Thyroid gland (tissue), 4 donors: ENCODE results near the gene RAB6A. TPM values are rescaled to one million over a fixed set of nuclear protein-coding genes. Genes with fewer than 3 reads are reported as not detected.

Experiments
- DNase-seq, 2 donors: peaks; one replicate each; pipeline ENCODE4 v3.0.0-alpha.2; 2019
- H3K27ac ChIP-seq, 3 donors: fragments of 200-600 bp; sonication (generic); 1 replicate in 2 of 3; 2 replicates in 1 of 3; pipeline ENCODE4 v1.5.1; 2016 to 2019; ENCODE audit warnings: mild to moderate bottlenecking in 1 of 3, moderate library complexity in 1 of 3
- H3K27me3 ChIP-seq: fragments of 200-600 bp; sonication (generic); one replicate; pipeline ENCODE4 v1.5.1; 2019
- H3K36me3 ChIP-seq, 2 donors: fragments of 200-600 bp; sonication (generic); one replicate each; pipeline ENCODE4 v1.5.1; 2016 to 2019
- H3K4me1 ChIP-seq, 2 donors: fragments of 200-600 bp; sonication (generic); one replicate each; pipeline ENCODE4 v1.5.1; 2017 to 2019
- H3K4me3 ChIP-seq, 3 donors: fragments of 200-600 bp; sonication (generic); replicated peaks in 1 of 3; 1 replicate in 2 of 3; 2 replicates in 1 of 3; pipeline ENCODE4 v1.5.1; 2016; ENCODE audit warnings: mild to moderate bottlenecking in 1 of 3
- H3K9me3 ChIP-seq: fragments of 200-600 bp; sonication (generic); one replicate; pipeline ENCODE4 v1.5.1; 2017
- POLR2A ChIP-seq, 2 donors: fragments of 450-650 bp; IDR thresholded peaks; one replicate each; pipeline ENCODE4 v1.6.1; 2017; ENCODE audit warnings: antibody characterized with exemption in 2 of 2, mild to moderate bottlenecking in 2 of 2, moderate library complexity in 1 of 2
- WGBS, 2 donors: methylation state at CpG; one replicate each; pipeline ENCODE4 v1.1.5; 2017; 5-methylcytosine and 5-hydroxymethylcytosine counted together
- intact Hi-C: fragments of 100-400 bp; cut with DNase I; formaldehyde crosslinking; loops from one replicate; pipeline ENCODE4 v1.15.1; 2023
- total RNA-seq, 4 donors: library from RNA; depleted of rRNA; stranded (reverse); fragments of >200 nt; gene quantifications; one replicate each; pipeline ENCODE4 v1.2.3, GENCODE V29; 2016
- TF ChIP-seq, protein P1 (sequence below), 6 experiments: fragments of 200-600 bp in 3 of 6; fragments of 450-650 bp in 3 of 6; sonication (generic) in 3 of 6; IDR thresholded peaks; one replicate each; pipeline ENCODE4 v1.5.1; 2016 to 2019; ENCODE audit warnings: antibody characterized with exemption in 6 of 6, mild to moderate bottlenecking in 2 of 6, inconsistent platforms in 1 of 6, moderate library complexity in 1 of 6

RAB6A gene
- total RNA-seq, 4 donors from 2014 or later = 131 to 191 (median 178) TPM

DNA sequence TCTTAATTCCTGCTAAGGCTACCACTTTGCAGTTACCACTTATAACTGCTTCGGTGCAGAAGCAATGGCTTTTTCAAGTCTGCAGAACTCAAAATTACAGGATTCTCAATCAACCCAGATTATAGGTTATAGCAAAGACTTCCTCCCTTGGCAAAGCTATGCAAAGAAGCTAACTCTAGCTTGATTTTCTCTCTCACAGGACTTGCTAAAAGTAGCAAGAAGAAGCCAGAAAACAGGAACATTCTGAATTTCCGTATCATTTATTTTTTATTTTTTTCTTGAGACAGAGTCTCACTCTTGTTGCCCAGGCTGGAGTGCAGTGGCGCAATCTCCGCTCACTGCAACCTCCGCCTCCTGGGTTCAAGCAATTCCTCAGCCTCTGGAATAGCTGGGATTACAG, 125.2 kb downstream of the RAB6A start:
- WGBS, 2 donors = 86 to 88% methylated on average over 5 of the region's 5 CpGs
- Histone ChIP-seq H3K36me3 (no peaks in the 10 kb centered on the region), H3K4me3 (no peak overlapping the region), H3K9me3 (no peaks in the 10 kb centered on the region), H3K4me1 (no peaks in the 10 kb centered on the region), H3K27ac (no peak overlapping the region), H3K27me3 (no peaks in the 10 kb centered on the region)
- TF ChIP-seq POLR2A (IDR thresholded peaks at IDR 0.05) = no peak
- TF ChIP-seq, protein P1, sequence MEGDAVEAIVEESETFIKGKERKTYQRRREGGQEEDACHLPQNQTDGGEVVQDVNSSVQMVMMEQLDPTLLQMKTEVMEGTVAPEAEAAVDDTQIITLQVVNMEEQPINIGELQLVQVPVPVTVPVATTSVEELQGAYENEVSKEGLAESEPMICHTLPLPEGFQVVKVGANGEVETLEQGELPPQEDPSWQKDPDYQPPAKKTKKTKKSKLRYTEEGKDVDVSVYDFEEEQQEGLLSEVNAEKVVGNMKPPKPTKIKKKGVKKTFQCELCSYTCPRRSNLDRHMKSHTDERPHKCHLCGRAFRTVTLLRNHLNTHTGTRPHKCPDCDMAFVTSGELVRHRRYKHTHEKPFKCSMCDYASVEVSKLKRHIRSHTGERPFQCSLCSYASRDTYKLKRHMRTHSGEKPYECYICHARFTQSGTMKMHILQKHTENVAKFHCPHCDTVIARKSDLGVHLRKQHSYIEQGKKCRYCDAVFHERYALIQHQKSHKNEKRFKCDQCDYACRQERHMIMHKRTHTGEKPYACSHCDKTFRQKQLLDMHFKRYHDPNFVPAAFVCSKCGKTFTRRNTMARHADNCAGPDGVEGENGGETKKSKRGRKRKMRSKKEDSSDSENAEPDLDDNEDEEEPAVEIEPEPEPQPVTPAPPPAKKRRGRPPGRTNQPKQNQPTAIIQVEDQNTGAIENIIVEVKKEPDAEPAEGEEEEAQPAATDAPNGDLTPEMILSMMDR (IDR thresholded peaks at IDR 0.05) = no peak
- DNase-seq = no peak
- intact Hi-C loops = no loop called here

DNA sequence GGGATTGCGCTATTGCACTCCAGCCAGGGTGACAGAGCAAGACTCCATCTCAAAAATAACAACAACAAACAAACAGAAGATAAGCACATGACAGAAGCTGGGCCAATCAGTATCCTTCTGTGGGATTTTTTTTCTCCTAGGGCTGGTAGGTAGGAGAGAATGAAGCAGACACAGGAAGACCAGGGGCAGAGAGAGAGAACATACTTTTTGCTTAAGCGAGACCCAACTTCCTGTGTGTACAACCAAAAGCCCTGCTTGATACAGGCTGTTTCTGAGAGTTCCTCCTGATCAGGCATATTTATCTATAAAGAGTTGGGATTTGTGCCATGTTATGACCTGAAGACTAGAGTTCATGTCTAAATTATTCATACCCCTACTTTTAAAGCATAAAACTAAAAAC, 126.9 kb downstream of the RAB6A start:
- Histone ChIP-seq H3K27me3 (no peaks in the 10 kb centered on the region), H3K27ac (no peak overlapping the region), H3K36me3 (no peaks in the 10 kb centered on the region), H3K9me3 (no peaks in the 10 kb centered on the region), H3K4me1 (no peaks in the 10 kb centered on the region), H3K4me3 (no peak overlapping the region)
- TF ChIP-seq, protein P1 (IDR thresholded peaks at IDR 0.05) = no peak
- no peak for TF ChIP-seq POLR2A (IDR thresholded peaks at IDR 0.05)
- intact Hi-C loops = no loop called here
- 90 to 94% methylated on average over 2 of the region's 2 CpGs for WGBS, 2 donors
- DNase-seq = no peak

DNA sequence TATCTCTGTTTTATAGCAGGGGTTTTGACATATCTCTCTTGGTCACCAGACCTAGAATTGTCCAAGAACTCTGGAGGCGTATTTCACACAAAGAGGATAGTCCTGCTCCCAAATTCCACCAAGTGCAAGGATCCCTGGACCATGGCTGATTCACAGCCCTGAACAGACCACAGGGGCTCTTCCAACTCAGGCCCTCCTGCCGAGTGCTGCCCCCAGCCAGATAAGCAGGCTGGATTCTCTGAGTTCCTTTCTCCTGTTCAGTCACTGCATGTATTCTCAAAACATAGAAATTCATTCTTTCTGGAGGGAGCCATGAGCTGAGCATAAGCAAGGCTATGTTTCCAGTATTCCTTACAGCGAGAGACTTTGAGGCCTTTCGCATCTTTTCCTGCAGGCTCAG, 127.9 kb downstream of the RAB6A start:
- Histone ChIP-seq H3K36me3 (no peaks in the 10 kb centered on the region), H3K9me3 (no peaks in the 10 kb centered on the region), H3K4me1 (no peaks in the 10 kb centered on the region), H3K4me3 (no peak overlapping the region), H3K27ac (no peak overlapping the region), H3K27me3 (no peaks in the 10 kb centered on the region)
- intact Hi-C loops = no loop called here
- no peak for TF ChIP-seq POLR2A (IDR thresholded peaks at IDR 0.05)
- TF ChIP-seq, protein P1 (IDR thresholded peaks at IDR 0.05) = no peak
- no peak for DNase-seq
- 94 to 99% methylated on average over 4 of the region's 4 CpGs for WGBS, 2 donors

DNA sequence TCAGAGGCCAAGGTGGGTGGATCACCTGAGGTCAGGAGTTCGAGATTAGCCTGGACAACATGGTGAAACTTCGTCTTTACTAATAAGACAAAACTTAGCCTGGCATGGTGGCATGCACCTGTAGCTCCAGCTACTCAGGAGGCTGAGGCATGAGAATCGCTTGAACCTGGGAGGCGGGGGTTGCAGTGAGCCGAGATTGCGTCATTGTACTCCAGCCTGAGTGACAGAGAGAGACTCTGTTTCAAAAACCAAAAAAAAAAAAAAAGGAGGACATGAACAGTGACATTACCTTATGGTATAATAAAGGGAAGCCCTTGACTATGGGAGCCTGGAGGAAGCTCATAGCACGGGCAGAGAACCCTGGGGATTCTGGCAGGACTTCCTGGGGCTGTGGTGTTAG, 131.0 kb downstream of the RAB6A start:
- Histone ChIP-seq H3K36me3 (no peaks in the 10 kb centered on the region), H3K9me3 (no peaks in the 10 kb centered on the region), H3K4me3 (no peak overlapping the region), H3K27ac (no peak overlapping the region), H3K27me3 (no peaks in the 10 kb centered on the region), H3K4me1 (no peaks in the 10 kb centered on the region)
- WGBS, 2 donors = 78 to 81% methylated on average over 7 of the region's 7 CpGs
- TF ChIP-seq, protein P1 (IDR thresholded peaks at IDR 0.05) = no peak
- no peak for TF ChIP-seq POLR2A (IDR thresholded peaks at IDR 0.05)
- intact Hi-C loops = no loop called here
- DNase-seq = no peak

DNA sequence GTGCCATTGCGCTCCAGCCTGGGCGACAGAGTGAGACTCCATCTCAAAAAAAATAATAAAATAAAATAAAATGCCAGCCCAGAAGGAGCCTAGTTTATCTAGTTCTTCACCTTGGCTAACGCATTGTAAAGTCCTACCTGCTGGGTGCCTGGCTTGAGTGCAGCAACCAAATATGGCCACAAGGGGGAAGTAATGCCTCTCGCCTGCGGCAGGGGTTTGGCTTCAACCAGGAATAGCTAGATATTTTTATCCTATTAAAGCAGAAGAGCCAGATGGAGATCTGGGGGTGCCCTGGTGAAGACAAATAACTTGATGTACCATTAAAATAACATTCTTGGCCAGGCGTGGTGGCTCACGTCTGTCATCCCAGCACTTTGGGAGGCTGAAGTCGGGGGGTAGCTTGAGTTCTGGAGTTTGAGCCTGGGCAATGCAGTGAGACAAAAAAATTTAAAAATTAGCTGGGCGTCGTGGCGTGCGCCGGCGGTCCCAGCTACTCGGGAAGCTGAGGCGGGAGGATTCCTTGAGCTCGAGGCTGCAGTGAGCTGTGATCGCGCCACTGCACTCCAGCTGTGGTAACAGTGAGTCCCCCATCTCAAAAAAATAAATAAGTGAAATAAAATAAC, 135.1 kb downstream of the RAB6A start:
- H3K4me1 ChIP-seq = no peaks in the 10 kb centered on the region
- H3K27me3 ChIP-seq = no peaks in the 10 kb centered on the region
- no peak for TF ChIP-seq POLR2A (IDR thresholded peaks at IDR 0.05)
- TF ChIP-seq, protein P1 (IDR thresholded peaks at IDR 0.05) = peak; percentile 74 to 94 (median 88)
- intact Hi-C loops = loop anchor here (2.0 kb wide), 1 partner anchor 35 kb away; no protein-coding TSS in a partner anchor
- H3K36me3 ChIP-seq = no peaks in the 10 kb centered on the region
- H3K27ac ChIP-seq = no peak overlapping the region
- H3K4me3 ChIP-seq = no peak overlapping the region
- no peaks in the 10 kb centered on the region for H3K9me3 ChIP-seq
- peak; percentile 75 to 78 for DNase-seq
- 19 to 20% methylated on average over 19 of the region's 19 CpGs for WGBS, 2 donors

Other genes with a start within 250 kb of the RAB6A start
- gene FAM168A, start 163.0 kb downstream of the RAB6A start, total RNA-seq = 10 to 100 TPM; 32.7 to 51.0 (median 40.2) TPM
- 10 to 100 TPM; 25.1 to 98.8 (median 77.4) TPM for gene PLEKHB1, start 114.5 kb downstream of the RAB6A start, total RNA-seq
- gene MRPL48, start 26.8 kb upstream of the RAB6A start, total RNA-seq = 10 to 100 TPM; 16.0 to 38.5 (median 29.8) TPM
- 100 to 1,000 TPM in 2 of 4 donors, 10 to 100 TPM in 2; 62.9 to 117 (median 103) TPM for gene COA4, start 115.8 kb upstream of the RAB6A start, total RNA-seq
- gene PAAF1, start 115.9 kb upstream of the RAB6A start, total RNA-seq = 10 to 100 TPM; 10.0 to 23.3 (median 15.9) TPM
- gene DNAJB13, start 190.0 kb upstream of the RAB6A start, total RNA-seq = under 1 TPM in 1 of 4 donors, not detected in 3; 0.75 TPM
- 10 to 100 TPM; 41.4 to 97.0 (median 52.5) TPM for gene UCP2, start 221.8 kb upstream of the RAB6A start, total RNA-seq
- 1 to 10 TPM; 3.1 to 3.6 (median 3.4) TPM for gene UCP3, start 248.0 kb upstream of the RAB6A start, total RNA-seq